Fibroblast of lung (primary cell): ENCODE data around the gene MGAT4C. TPM values are rescaled to one million over a fixed set of nuclear protein-coding genes. Genes with fewer than 3 reads are reported as not detected.

Source experiments
- DNase-seq, 2 donors: peaks; one replicate each; pipeline versions ENCODE4 v3.0.0 to v3.0.0-alpha.2; 2010; ENCODE audit warnings: low read depth in 2 of 2
- H2AFZ ChIP-seq: 2 replicates; pipeline ENCODE4 v1.5.1; 2012; ENCODE audit warnings: low read length, control low read depth, inconsistent platforms
- H3K27ac ChIP-seq: 2 replicates; pipeline ENCODE4 v1.5.1; 2011; ENCODE audit warnings: low read length, control low read depth; ENCODE audit not compliant: insufficient read depth
- H3K27me3 ChIP-seq: 2 replicates; pipeline ENCODE4 v1.5.1; 2011; ENCODE audit warnings: mild to moderate bottlenecking, low read length; ENCODE audit not compliant: control insufficient read depth, insufficient read depth
- H3K36me3 ChIP-seq: 2 replicates; pipeline ENCODE4 v1.5.1; 2011; ENCODE audit warnings: low read length; ENCODE audit not compliant: control insufficient read depth, insufficient read depth
- H3K4me1 ChIP-seq: 2 replicates; pipeline ENCODE4 v1.5.1; 2011; ENCODE audit warnings: low read length; ENCODE audit not compliant: control insufficient read depth, insufficient read depth; ENCODE audit errors: extremely low read depth
- H3K4me2 ChIP-seq: 2 replicates; pipeline ENCODE4 v1.5.1; 2011; ENCODE audit warnings: low read length, control low read depth; ENCODE audit not compliant: insufficient read depth; ENCODE audit errors: extremely low read depth
- H3K4me3 ChIP-seq, 4 experiments: fragments of 200-600 bp in 1 of 4; sonication (generic) in 1 of 4; replicated peaks in 1 of 4; 2 replicates each; pipeline ENCODE4 v1.5.1; 2011 to 2016; ENCODE audit warnings: low read length in 4 of 4, low read depth in 3 of 4, mild to moderate bottlenecking in 3 of 4, control low read depth in 2 of 4, inconsistent platforms in 1 of 4, mixed read lengths in 1 of 4; ENCODE audit not compliant: insufficient read depth in 1 of 4; ENCODE audit errors: control extremely low read depth in 1 of 4
- H3K79me2 ChIP-seq: 2 replicates; pipeline ENCODE4 v1.5.1; 2012; ENCODE audit warnings: mild to moderate bottlenecking, low read length, inconsistent platforms; ENCODE audit not compliant: control insufficient read depth, insufficient read depth
- H3K9ac ChIP-seq: 2 replicates; pipeline ENCODE4 v1.5.1; 2011; ENCODE audit warnings: mild to moderate bottlenecking, low read length, control low read depth; ENCODE audit not compliant: insufficient read depth
- H3K9me3 ChIP-seq: 2 replicates; pipeline ENCODE4 v1.5.1; 2012; ENCODE audit warnings: low read depth, low read length; ENCODE audit not compliant: control insufficient read depth, insufficient read depth
- H4K20me1 ChIP-seq: 2 replicates; pipeline ENCODE4 v1.5.1; 2011; ENCODE audit warnings: low read length; ENCODE audit not compliant: control insufficient read depth, insufficient read depth; ENCODE audit errors: extremely low read depth
- CTCF ChIP-seq, 2 donors: IDR thresholded peaks in 1 of 2; conservative IDR thresholded peaks in 1 of 2; 1 replicate in 1 of 2; 2 replicates in 1 of 2; pipeline ENCODE4 v1.5.1; 2011 to 2012; ENCODE audit warnings: low read length in 2 of 2, control low read depth in 1 of 2, inconsistent platforms in 1 of 2, low read depth in 1 of 2, mild to moderate bottlenecking in 1 of 2
- EZH2 ChIP-seq: IDR thresholded peaks from 2 replicates; pipeline ENCODE4 v1.5.1; 2012; ENCODE audit warnings: low read length, control low read depth, mild to moderate bottlenecking; ENCODE audit errors: missing control alignments
- polyA plus RNA-seq, 2 donors: library from polyadenylated mRNA; depleted of rRNA in 1 of 2; stranded (reverse) in 1 of 2; unstranded in 1 of 2; fragments of >200 nt; gene quantifications; 2 replicates each; pipeline ENCODE4 v1.2.1, GENCODE V29; 2011 to 2012; ENCODE audit warnings: missing spikeins in 1 of 2
- total RNA-seq: library from RNA; depleted of rRNA; stranded (reverse); fragments of >200 nt; gene quantifications from 2 replicates; pipeline ENCODE4 v1.2.1, GENCODE V29; 2014

Gene MGAT4C
- total and polyA plus RNA-seq, 2 donors (not counting 1 experiment from before 2014, with no cell fraction given) = not detected

DNA sequence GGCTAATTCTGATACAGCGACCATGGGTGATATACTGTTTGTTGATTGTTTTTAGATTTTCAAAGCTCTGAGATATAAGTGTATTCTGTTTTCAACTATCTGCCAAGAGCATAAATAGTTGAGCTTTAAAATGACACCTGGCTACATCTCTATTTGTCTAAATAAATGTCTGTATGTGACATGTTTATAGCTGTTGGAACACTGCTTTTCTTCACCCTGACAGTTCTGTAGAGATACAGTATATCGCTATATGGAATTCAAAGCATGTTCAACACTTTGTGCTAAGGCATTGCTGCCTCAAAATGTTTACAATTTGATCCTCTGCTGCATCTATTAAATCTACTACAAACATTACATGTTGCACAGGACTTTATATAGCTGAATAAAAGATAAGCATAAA lies 27.4 kb upstream of the MGAT4C start:
- TF ChIP-seq CTCF (conservative IDR thresholded peaks at IDR 0.05 in 1 of 2, IDR thresholded peaks at IDR 0.05 in 1 of 2; ENCODE audit: low read depth in 1 of 2, low read length in 2 of 2) (no peak), EZH2 (no peak)
- H3K27ac ChIP-seq = no peak overlapping the region
- H3K36me3 ChIP-seq = no peaks in the 10 kb centered on the region
- H3K4me2 ChIP-seq = no peak overlapping the region
- no peak overlapping the region for H2AFZ ChIP-seq
- DNase-seq = no peak
- H4K20me1 ChIP-seq = no peaks in the 10 kb centered on the region
- no peak overlapping the region for H3K9ac ChIP-seq
- no peaks in the 10 kb centered on the region for H3K27me3 ChIP-seq
- H3K79me2 ChIP-seq = no peaks in the 10 kb centered on the region
- no peaks in the 10 kb centered on the region for H3K4me1 ChIP-seq
- H3K9me3 ChIP-seq = no peaks in the 10 kb centered on the region
- no peak overlapping the region for H3K4me3 ChIP-seq

GRCh38 chr12:86275356-86275755 lies 19.2 kb upstream of the MGAT4C start:
- Histone ChIP-seq H3K9me3 (no peaks in the 10 kb centered on the region), H3K79me2 (no peaks in the 10 kb centered on the region), H3K4me1 (no peaks in the 10 kb centered on the region), H4K20me1 (no peaks in the 10 kb centered on the region), H3K4me3 (no peak overlapping the region), H3K4me2 (no peak overlapping the region), H2AFZ (no peak overlapping the region), H3K27ac (no peak overlapping the region), H3K36me3 (no peaks in the 10 kb centered on the region), H3K27me3 (no peaks in the 10 kb centered on the region), H3K9ac (no peak overlapping the region)
- TF ChIP-seq CTCF (conservative IDR thresholded peaks at IDR 0.05 in 1 of 2, IDR thresholded peaks at IDR 0.05 in 1 of 2; ENCODE audit: low read depth in 1 of 2, low read length in 2 of 2) (no peak), EZH2 (no peak)
- DNase-seq = no peak

- Histone ChIP-seq H3K27me3 (no peaks in the 10 kb centered on the region), H4K20me1 (no peaks in the 10 kb centered on the region), H2AFZ (no peak overlapping the region), H3K79me2 (no peaks in the 10 kb centered on the region), H3K4me1 (no peaks in the 10 kb centered on the region), H3K4me3 (no peak overlapping the region), H3K9ac (no peak overlapping the region), H3K36me3 (no peaks in the 10 kb centered on the region), H3K9me3 (no peaks in the 10 kb centered on the region), H3K27ac (no peak overlapping the region), H3K4me2 (no peak overlapping the region)
- DNase-seq = no peak
- TF ChIP-seq EZH2 (no peak), CTCF (conservative IDR thresholded peaks at IDR 0.05 in 1 of 2, IDR thresholded peaks at IDR 0.05 in 1 of 2; ENCODE audit: low read depth in 1 of 2, low read length in 2 of 2) (no peak)
Observed at GRCh38 chr12:86265329-86265695, 9.1 kb upstream of the MGAT4C start.
